Neuronal stem cell (in vitro differentiated cells): ENCODE measurements around the gene TRIM24.

Experiments
- DNase-seq: peaks from one replicate; pipeline ENCODE4 v3.0.0-alpha.2; 2013; ENCODE audit warnings: low spot score
- H2AFZ ChIP-seq: one replicate; pipeline ENCODE4 v1.6.1; 2013; ENCODE audit warnings: mild to moderate bottlenecking, low read length, inconsistent platforms
- H2AK5ac ChIP-seq: 2 replicates; pipeline ENCODE4 v1.6.1; 2013; ENCODE audit warnings: low read depth, mild to moderate bottlenecking, inconsistent platforms, low read length, moderate library complexity, mixed read lengths
- H2BK120ac ChIP-seq: 2 replicates; pipeline ENCODE4 v1.6.1; 2013; ENCODE audit warnings: low read depth, mild to moderate bottlenecking, inconsistent platforms, low read length, moderate library complexity, mixed read lengths
- H2BK12ac ChIP-seq: one replicate; pipeline ENCODE4 v1.6.1; 2013; ENCODE audit warnings: low read length, inconsistent platforms
- H2BK15ac ChIP-seq: 2 replicates; pipeline ENCODE4 v1.6.1; 2013; ENCODE audit warnings: mild to moderate bottlenecking, low read length, inconsistent platforms, mixed read lengths
- H2BK5ac ChIP-seq: one replicate; pipeline ENCODE4 v1.6.1; 2013; ENCODE audit warnings: inconsistent platforms, mild to moderate bottlenecking, low read length, moderate library complexity
- H3K14ac ChIP-seq: one replicate; pipeline ENCODE4 v1.6.1; 2013; ENCODE audit warnings: low read length, inconsistent platforms
- H3K18ac ChIP-seq: 2 replicates; pipeline ENCODE4 v1.6.1; 2013; ENCODE audit warnings: low read length, inconsistent platforms
- H3K23ac ChIP-seq: 2 replicates; pipeline ENCODE4 v1.6.1; 2013; ENCODE audit warnings: low read depth, mild to moderate bottlenecking, mixed read lengths, low read length, inconsistent platforms; ENCODE audit not compliant: poor library complexity
- H3K27ac ChIP-seq: replicated peaks from 3 replicates; pipeline ENCODE4 v1.5.1; 2013; ENCODE audit warnings: low read length, inconsistent platforms
- H3K27me3 ChIP-seq, 3 experiments: 2 replicates each; pipeline ENCODE4 v1.6.1; 2013; ENCODE audit warnings: low read length in 3 of 3, mild to moderate bottlenecking in 2 of 3, inconsistent platforms in 1 of 3, low read depth in 1 of 3, mixed read lengths in 1 of 3, moderate library complexity in 1 of 3; ENCODE audit not compliant: control insufficient read depth in 3 of 3, insufficient read depth in 3 of 3
- H3K36me3 ChIP-seq, 2 donors: replicated peaks in 1 of 2; 2 replicates each; pipeline ENCODE4 v1.6.1; 2013; ENCODE audit warnings: low read length in 2 of 2; ENCODE audit not compliant: control insufficient read depth in 2 of 2, insufficient read depth in 2 of 2
- H3K4ac ChIP-seq: 2 replicates; pipeline ENCODE4 v1.6.1; 2013; ENCODE audit warnings: inconsistent platforms, mild to moderate bottlenecking, low read length, moderate library complexity
- H3K4me1 ChIP-seq, 2 donors: 1 replicate in 1 of 2; 2 replicates in 1 of 2; pipeline ENCODE4 v1.6.1; 2013; ENCODE audit warnings: low read length in 2 of 2, low read depth in 1 of 2; ENCODE audit not compliant: control insufficient read depth in 2 of 2, insufficient read depth in 1 of 2
- H3K4me2 ChIP-seq: one replicate; pipeline ENCODE4 v1.6.1; 2013; ENCODE audit warnings: mild to moderate bottlenecking, low read length, inconsistent platforms; ENCODE audit not compliant: insufficient read depth, poor library complexity, severe bottlenecking
- H3K4me3 ChIP-seq, 2 donors: 2 replicates each; pipeline ENCODE4 v1.5.1; 2013; ENCODE audit warnings: low read length in 2 of 2, mild to moderate bottlenecking in 2 of 2, inconsistent platforms in 1 of 2, moderate library complexity in 1 of 2
- H3K79me1 ChIP-seq: one replicate; pipeline ENCODE4 v1.6.1; 2013; ENCODE audit warnings: low read depth, mild to moderate bottlenecking, inconsistent platforms, low read length, moderate library complexity
- H3K9ac ChIP-seq: one replicate; pipeline ENCODE4 v1.6.1; 2013; ENCODE audit warnings: mild to moderate bottlenecking, low read depth, low read length, inconsistent platforms; ENCODE audit not compliant: poor library complexity
- H3K9me3 ChIP-seq, 2 donors: replicated peaks in 1 of 2; 2 replicates each; pipeline versions ENCODE3 to v1.6.1; 2013; ENCODE audit warnings: low read length in 2 of 2, mild to moderate bottlenecking in 2 of 2, inconsistent platforms in 1 of 2, low read depth in 1 of 2, mixed read lengths in 1 of 2, moderate library complexity in 1 of 2; ENCODE audit not compliant: control insufficient read depth in 2 of 2, insufficient read depth in 1 of 2
- H4K8ac ChIP-seq: one replicate; pipeline ENCODE4 v1.6.1; 2013; ENCODE audit warnings: low read depth, mild to moderate bottlenecking, inconsistent platforms, low read length, moderate library complexity
- H4K91ac ChIP-seq: one replicate; pipeline ENCODE4 v1.6.1; 2013; ENCODE audit warnings: low read length, low read depth, mild to moderate bottlenecking, inconsistent platforms; ENCODE audit not compliant: poor library complexity
- WGBS, 2 donors: extraction: QIAGEN DNeasy Blood & Tissue Kit; methylation state at CpG; one replicate each; pipeline ENCODE4 v1.1.7; 2013; ENCODE audit warnings: missing lambda C conversion rate in 2 of 2, mixed read lengths in 1 of 2; ENCODE audit not compliant: insufficient read length in 2 of 2, insufficient replicate concordance in 1 of 2; ENCODE audit errors: extremely low coverage in 2 of 2; 5-methylcytosine and 5-hydroxymethylcytosine counted together

TRIM24 gene

DNA sequence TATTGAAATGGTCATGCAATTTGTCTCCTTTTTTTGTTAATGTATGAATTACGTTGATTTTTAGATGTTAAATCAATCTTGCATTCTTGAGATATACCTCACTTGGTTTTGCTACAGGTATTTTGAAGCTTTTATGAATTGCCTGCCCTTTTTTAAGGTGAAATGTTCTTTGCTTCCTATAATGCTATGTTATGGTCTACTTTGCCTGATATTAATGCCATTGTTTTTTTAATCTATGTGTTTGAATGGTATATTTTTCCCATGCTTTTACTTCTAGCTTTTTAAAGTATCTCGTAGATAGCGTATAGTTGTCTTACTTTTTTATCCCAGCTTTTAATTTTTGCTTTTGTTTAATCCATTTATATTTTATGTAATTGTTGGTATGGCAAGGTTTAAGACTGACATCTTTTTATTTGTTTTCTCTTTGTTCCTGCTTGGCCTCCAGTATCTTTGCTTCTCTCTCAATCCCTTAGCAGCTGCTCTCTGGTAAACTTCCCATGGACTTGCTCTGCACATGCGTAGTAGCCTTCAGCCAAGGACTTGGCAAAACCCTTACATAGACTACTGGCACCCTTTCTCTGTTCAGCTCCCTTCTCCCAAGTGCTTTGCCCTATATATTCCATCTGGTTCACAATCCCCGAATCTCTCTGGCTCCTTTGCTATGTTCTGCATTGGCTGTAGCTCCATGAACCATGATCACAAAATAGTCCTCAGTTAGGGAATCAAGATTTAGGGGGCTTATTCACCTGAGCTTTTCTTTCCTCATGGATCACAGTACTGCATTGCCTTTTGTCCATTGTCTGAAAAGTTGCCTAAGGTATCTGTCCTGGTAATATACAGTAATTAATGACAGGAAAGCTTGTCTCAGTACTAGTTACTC is 8.4 kb downstream of the TRIM24 start:
- no peak overlapping the region for H2BK12ac ChIP-seq
- WGBS, 2 donors, result no CpG with 5 or more reads among the region's 5 CpGs
- H3K27ac ChIP-seq, result peak overlapping the region; percentile 40
- H3K4me2 ChIP-seq, result peak overlapping the region; percentile 11
- no peak overlapping the region for H4K91ac ChIP-seq
- no peak overlapping the region for H3K9ac ChIP-seq
- no peak overlapping the region for H3K14ac ChIP-seq
- H2BK15ac ChIP-seq, result no peak overlapping the region
- peaks cover 0 to 2% of the 10 kb centered on the region in 2 donors for H3K4me1 ChIP-seq
- H3K27me3 ChIP-seq, result no peaks in the 10 kb centered on the region
- no peak overlapping the region for H2AK5ac ChIP-seq
- no peak overlapping the region for H3K4me3 ChIP-seq
- no peak overlapping the region for H2AFZ ChIP-seq
- H2BK120ac ChIP-seq, result no peak overlapping the region
- no peak overlapping the region for H2BK5ac ChIP-seq
- H3K4ac ChIP-seq, result no peak overlapping the region
- DNase-seq, result no peak
- peaks cover 2 to 87% of the 10 kb centered on the region in 2 donors for H3K9me3 ChIP-seq
- H3K23ac ChIP-seq, result no peak overlapping the region
- H4K8ac ChIP-seq, result no peak overlapping the region
- peaks cover 3 to 84% of the 10 kb centered on the region in 2 donors for H3K36me3 ChIP-seq
- no peak overlapping the region for H3K18ac ChIP-seq
- peaks cover 5% of the 10 kb centered on the region for H3K79me1 ChIP-seq

DNA sequence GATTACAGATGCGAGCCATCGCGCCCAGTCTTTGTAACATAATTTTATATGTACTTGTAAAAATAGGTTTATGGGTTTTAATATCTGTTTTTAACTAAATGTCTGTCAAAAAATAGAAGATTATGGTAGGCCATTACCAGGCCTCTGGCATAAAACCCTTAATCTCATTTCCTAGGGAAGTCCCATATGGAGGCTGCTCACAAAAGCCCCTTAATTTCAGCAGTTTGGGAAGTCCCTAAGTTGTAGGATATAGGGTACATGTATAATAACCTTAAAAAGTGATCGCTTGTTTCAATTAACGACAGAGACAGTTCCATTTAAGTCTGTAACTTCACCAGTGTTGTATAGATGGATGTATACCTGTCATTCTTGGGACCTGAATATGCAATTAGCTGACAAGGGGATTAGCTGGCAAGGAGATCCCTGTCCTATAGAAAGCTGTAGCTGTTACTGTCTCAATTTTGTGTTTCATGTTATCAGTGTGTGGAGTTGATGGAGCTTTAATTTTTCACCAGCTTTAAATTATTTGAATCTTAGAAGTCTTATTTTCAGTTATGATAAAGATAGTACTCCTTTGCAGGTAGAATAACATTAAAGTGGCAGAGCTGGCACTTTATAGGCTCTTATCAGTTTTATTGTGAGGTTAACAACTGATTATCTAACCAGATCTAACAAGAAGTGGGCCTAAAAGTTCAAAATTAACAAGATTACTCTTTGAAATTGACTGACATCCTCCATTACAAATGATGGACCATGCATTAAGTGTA is 10.5 kb downstream of the TRIM24 start:
- WGBS, 2 donors, result no CpG with 5 or more reads among the region's 5 CpGs
- H3K4me1 ChIP-seq, result peaks cover 0 to 4% of the 10 kb centered on the region in 2 donors
- H4K8ac ChIP-seq, result no peak overlapping the region

DNA sequence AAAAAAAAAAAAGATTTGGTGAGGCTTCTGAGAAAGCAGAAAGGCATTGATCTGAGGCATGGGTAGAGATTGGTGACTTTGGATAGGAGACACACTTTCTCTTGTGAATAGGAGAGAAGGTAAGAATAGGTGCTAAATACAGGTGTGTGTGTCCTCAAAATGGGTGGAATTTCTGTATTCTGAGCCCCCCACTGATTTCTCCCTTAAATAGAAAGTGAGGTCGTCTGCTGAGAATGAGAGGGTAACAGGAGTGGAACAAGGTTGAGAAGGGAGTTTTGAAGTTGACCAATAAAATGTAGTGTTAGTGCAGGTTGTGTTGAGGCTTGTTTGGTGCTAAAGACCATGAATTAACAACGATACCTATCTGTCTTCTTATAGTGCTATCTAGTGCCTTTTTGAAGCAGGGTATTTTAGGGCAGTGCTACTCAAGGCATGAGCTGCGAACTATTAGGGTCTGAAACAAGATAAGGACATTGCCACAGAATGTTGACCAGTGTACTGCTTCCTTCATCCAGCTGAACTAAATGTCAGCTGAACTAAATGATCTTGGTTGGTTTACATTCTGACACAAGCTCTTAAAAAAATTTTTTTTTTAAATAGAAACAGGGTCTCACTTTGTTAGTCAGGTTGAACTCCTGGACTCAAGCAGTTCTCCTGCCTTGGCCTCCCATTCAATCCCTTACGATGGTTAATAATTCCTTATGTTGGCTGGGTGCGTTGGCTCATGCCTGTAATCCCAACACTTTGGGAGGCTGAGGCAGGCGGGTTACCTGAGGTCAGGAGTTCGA is 12.4 kb downstream of the TRIM24 start:
- H3K9ac ChIP-seq, result no peak overlapping the region
- DNase-seq, result no peak

More for the DNA sequence above, 10.5 kb downstream of the TRIM24 start:
- no peak overlapping the region for H3K4ac ChIP-seq
- H2BK5ac ChIP-seq, result no peak overlapping the region
- H3K18ac ChIP-seq, result no peak overlapping the region
- peaks cover 7% of the 10 kb centered on the region for H3K79me1 ChIP-seq
- H3K9ac ChIP-seq, result no peak overlapping the region
- H2BK12ac ChIP-seq, result no peak overlapping the region
- H2BK120ac ChIP-seq, result no peak overlapping the region
- no peak overlapping the region for H3K27ac ChIP-seq
- H2AK5ac ChIP-seq, result no peak overlapping the region
- H3K23ac ChIP-seq, result no peak overlapping the region
- DNase-seq, result no peak
- no peak overlapping the region for H3K14ac ChIP-seq
- no peak overlapping the region for H2AFZ ChIP-seq
- H3K4me2 ChIP-seq, result no peak overlapping the region
- no peak overlapping the region for H4K91ac ChIP-seq
- H3K9me3 ChIP-seq, result peaks cover 2 to 77% of the 10 kb centered on the region in 2 donors
- no peak overlapping the region for H2BK15ac ChIP-seq
- no peaks in the 10 kb centered on the region for H3K27me3 ChIP-seq
- H3K4me3 ChIP-seq, result no peak overlapping the region
- peaks cover 3 to 81% of the 10 kb centered on the region in 2 donors for H3K36me3 ChIP-seq

More for the DNA sequence above, 12.4 kb downstream of the TRIM24 start:
- Histone ChIP-seq H3K27me3 (no peaks in the 10 kb centered on the region), H4K8ac (no peak overlapping the region), H2AK5ac (no peak overlapping the region), H2BK120ac (no peak overlapping the region), H2BK5ac (no peak overlapping the region), H3K4me3 (no peak overlapping the region), H3K27ac (no peak overlapping the region), H3K23ac (no peak overlapping the region), H3K4me2 (no peak overlapping the region), H2BK15ac (no peak overlapping the region), H2AFZ (no peak overlapping the region), H3K14ac (no peak overlapping the region), H3K4ac (no peak overlapping the region), H3K18ac (no peak overlapping the region), H3K9me3 (peaks cover 2 to 63% of the 10 kb centered on the region in 2 donors), H4K91ac (no peak overlapping the region), H3K36me3 (peaks cover 3 to 74% of the 10 kb centered on the region in 2 donors), H3K79me1 (peaks cover 7% of the 10 kb centered on the region), H2BK12ac (no peak overlapping the region), H3K4me1 (peaks cover 0 to 4% of the 10 kb centered on the region in 2 donors)
- no CpG with 5 or more reads among the region's 7 CpGs for WGBS, 2 donors
